HCT116 (cell line): ENCODE results near the gene USH1C.

ENCODE experiments used
- EZH2 ChIP-seq: fragments of 200-600 bp; sonication (generic); IDR thresholded peaks from 2 replicates; pipeline ENCODE4 v1.6.1; 2017; ENCODE audit warnings: antibody characterized with exemption, mixed run types
- POLR2A ChIP-seq: IDR thresholded peaks from 2 replicates; pipeline ENCODE4 v1.7.0; 2011; ENCODE audit warnings: borderline replicate concordance; ENCODE audit not compliant: insufficient read depth, insufficient read length; ENCODE audit errors: extremely low read depth
- POLR2AphosphoS5 ChIP-seq: IDR thresholded peaks from 2 replicates; pipeline ENCODE4 v1.6.1; 2011; ENCODE audit warnings: mild to moderate bottlenecking, low read depth, low read length, moderate library complexity
- RAD21 ChIP-seq: IDR thresholded peaks from 2 replicates; pipeline ENCODE4 v1.6.1; 2012; ENCODE audit warnings: low read depth, mild to moderate bottlenecking
- TCF7L2 ChIP-seq: IDR thresholded peaks from 2 replicates; pipeline ENCODE4 v1.7.0; 2011; ENCODE audit warnings: borderline replicate concordance, inconsistent platforms; ENCODE audit not compliant: insufficient read depth, insufficient read length; ENCODE audit errors: extremely low read depth
- YY1 ChIP-seq: IDR thresholded peaks from 2 replicates; pipeline ENCODE4 v1.6.1; 2011; ENCODE audit warnings: low read length, low read depth, moderate library complexity, mild to moderate bottlenecking; ENCODE audit not compliant: insufficient replicate concordance; ENCODE audit errors: extremely low read depth
- ZNF274 ChIP-seq: fragments of 200-500 bp; sonication (Bioruptor generic); IDR thresholded peaks from 2 replicates; pipeline ENCODE4 v1.6.1; 2014; ENCODE audit warnings: mild to moderate bottlenecking, low read depth, low read length, inconsistent platforms
- TF ChIP-seq, protein P1 (sequence below), 3 experiments: fragments of 200-600 bp in 1 of 3; sonication (generic) in 1 of 3; IDR thresholded peaks in 2 of 3; conservative IDR thresholded peaks in 1 of 3; 2 replicates each; pipeline ENCODE4 v1.5.1; 2012 to 2017; ENCODE audit warnings: low read depth in 2 of 3, low read length in 2 of 3, antibody characterized with exemption in 1 of 3, borderline replicate concordance in 1 of 3, control low read depth in 1 of 3, mild to moderate bottlenecking in 1 of 3, mixed read lengths in 1 of 3, mixed run types in 1 of 3, moderate library complexity in 1 of 3; ENCODE audit not compliant: insufficient read depth in 1 of 3
- TF ChIP-seq, protein P2 (sequence below): IDR thresholded peaks from 2 replicates; pipeline ENCODE4 v1.6.1; 2012
- TF ChIP-seq, protein P3 (sequence below): IDR thresholded peaks from 2 replicates; pipeline ENCODE4 v1.6.1; 2012; ENCODE audit warnings: low read depth

DNA sequence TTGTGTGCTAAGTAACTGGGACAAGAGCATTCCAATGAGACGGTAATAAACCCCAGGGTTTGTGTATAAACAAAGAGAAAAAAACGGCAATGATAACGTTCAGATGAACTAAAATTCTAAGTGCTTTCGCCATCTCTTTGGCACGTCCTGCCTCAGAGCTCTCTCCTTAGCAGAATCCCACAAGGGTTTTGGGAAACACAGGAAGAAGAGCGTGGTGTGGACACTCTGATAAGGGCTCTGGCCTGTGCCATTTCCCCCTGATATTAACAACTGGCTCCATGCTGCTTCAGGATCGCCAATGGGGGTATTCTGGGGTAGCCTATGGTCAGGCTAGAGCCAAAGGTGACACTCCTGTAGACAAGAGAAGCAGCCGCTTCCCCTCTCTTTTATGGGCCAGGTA lies 85.9 kb downstream of the USH1C start:
- TF ChIP-seq, protein P1, sequence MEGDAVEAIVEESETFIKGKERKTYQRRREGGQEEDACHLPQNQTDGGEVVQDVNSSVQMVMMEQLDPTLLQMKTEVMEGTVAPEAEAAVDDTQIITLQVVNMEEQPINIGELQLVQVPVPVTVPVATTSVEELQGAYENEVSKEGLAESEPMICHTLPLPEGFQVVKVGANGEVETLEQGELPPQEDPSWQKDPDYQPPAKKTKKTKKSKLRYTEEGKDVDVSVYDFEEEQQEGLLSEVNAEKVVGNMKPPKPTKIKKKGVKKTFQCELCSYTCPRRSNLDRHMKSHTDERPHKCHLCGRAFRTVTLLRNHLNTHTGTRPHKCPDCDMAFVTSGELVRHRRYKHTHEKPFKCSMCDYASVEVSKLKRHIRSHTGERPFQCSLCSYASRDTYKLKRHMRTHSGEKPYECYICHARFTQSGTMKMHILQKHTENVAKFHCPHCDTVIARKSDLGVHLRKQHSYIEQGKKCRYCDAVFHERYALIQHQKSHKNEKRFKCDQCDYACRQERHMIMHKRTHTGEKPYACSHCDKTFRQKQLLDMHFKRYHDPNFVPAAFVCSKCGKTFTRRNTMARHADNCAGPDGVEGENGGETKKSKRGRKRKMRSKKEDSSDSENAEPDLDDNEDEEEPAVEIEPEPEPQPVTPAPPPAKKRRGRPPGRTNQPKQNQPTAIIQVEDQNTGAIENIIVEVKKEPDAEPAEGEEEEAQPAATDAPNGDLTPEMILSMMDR (IDR thresholded peaks at IDR 0.05 in 2 of 3, conservative IDR thresholded peaks at IDR 0.05 in 1 of 3; ENCODE audit: borderline replicate concordance in 1 of 3, insufficient read depth in 1 of 3, low read depth in 2 of 3, low read length in 2 of 3) = no peak
- TF ChIP-seq ZNF274 = no peak
- TF ChIP-seq, protein P2, sequence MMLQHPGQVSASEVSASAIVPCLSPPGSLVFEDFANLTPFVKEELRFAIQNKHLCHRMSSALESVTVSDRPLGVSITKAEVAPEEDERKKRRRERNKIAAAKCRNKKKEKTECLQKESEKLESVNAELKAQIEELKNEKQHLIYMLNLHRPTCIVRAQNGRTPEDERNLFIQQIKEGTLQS = no peak
- TF ChIP-seq YY1 = no peak
- TF ChIP-seq TCF7L2 = no peak
- no peak for TF ChIP-seq POLR2A
- TF ChIP-seq, protein P3, sequence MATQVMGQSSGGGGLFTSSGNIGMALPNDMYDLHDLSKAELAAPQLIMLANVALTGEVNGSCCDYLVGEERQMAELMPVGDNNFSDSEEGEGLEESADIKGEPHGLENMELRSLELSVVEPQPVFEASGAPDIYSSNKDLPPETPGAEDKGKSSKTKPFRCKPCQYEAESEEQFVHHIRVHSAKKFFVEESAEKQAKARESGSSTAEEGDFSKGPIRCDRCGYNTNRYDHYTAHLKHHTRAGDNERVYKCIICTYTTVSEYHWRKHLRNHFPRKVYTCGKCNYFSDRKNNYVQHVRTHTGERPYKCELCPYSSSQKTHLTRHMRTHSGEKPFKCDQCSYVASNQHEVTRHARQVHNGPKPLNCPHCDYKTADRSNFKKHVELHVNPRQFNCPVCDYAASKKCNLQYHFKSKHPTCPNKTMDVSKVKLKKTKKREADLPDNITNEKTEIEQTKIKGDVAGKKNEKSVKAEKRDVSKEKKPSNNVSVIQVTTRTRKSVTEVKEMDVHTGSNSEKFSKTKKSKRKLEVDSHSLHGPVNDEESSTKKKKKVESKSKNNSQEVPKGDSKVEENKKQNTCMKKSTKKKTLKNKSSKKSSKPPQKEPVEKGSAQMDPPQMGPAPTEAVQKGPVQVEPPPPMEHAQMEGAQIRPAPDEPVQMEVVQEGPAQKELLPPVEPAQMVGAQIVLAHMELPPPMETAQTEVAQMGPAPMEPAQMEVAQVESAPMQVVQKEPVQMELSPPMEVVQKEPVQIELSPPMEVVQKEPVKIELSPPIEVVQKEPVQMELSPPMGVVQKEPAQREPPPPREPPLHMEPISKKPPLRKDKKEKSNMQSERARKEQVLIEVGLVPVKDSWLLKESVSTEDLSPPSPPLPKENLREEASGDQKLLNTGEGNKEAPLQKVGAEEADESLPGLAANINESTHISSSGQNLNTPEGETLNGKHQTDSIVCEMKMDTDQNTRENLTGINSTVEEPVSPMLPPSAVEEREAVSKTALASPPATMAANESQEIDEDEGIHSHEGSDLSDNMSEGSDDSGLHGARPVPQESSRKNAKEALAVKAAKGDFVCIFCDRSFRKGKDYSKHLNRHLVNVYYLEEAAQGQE = no peak
- TF ChIP-seq RAD21 = no peak
- TF ChIP-seq POLR2AphosphoS5 = no peak
- no peak for TF ChIP-seq EZH2
